Ramos (cell line): Measurements from ENCODE around the gene MGAT5.

Source experiments
- in situ Hi-C: fragments of 300-500 bp; cut with MboI; formaldehyde crosslinking; loops from one replicate; pipeline ENCODE4 v1.14.3; 2022; ENCODE audit warnings: low sequenced_read_pairs; ENCODE audit not compliant: unreplicated experiment

The MGAT5 gene

GRCh38 chr2:134453973-134454372 lies 200.1 kb downstream of the MGAT5 start:
- in situ Hi-C loops: no loop called here

GRCh38 chr2:134454426-134454825 lies 200.6 kb downstream of the MGAT5 start:
- in situ Hi-C loops: no loop called here

GRCh38 chr2:134454931-134455330 lies 201.1 kb downstream of the MGAT5 start:
- in situ Hi-C loops: no loop called here

- in situ Hi-C loops: no loop called here
Observed at GRCh38 chr2:134455426-134455825, 201.6 kb downstream of the MGAT5 start.

- in situ Hi-C loops: no loop called here
Observed at GRCh38 chr2:134457353-134457752, 203.5 kb downstream of the MGAT5 start.

GRCh38 chr2:134457765-134458472 lies 204.0 kb downstream of the MGAT5 start:
- in situ Hi-C loops: no loop called here

- in situ Hi-C loops: no loop called here
Observed at GRCh38 chr2:134458473-134458853, 204.6 kb downstream of the MGAT5 start.

- in situ Hi-C loops: no loop called here
Observed at GRCh38 chr2:134458950-134459349, 205.1 kb downstream of the MGAT5 start.

GRCh38 chr2:134459706-134460406 lies 206.0 kb downstream of the MGAT5 start:
- in situ Hi-C loops: loop anchor here (10.0 kb wide), 1 partner anchor 445 kb away; no protein-coding TSS in a partner anchor

- in situ Hi-C loops: loop anchor here (10.0 kb wide), 1 partner anchor 444 kb away; no protein-coding TSS in a partner anchor
Observed at GRCh38 chr2:134460583-134460998, 206.7 kb downstream of the MGAT5 start.

- in situ Hi-C loops: loop anchor here (10.0 kb wide), 1 partner anchor 443 kb away; no protein-coding TSS in a partner anchor
Observed at GRCh38 chr2:134461511-134461910, 207.6 kb downstream of the MGAT5 start.

GRCh38 chr2:134462275-134462674 lies 208.4 kb downstream of the MGAT5 start:
- in situ Hi-C loops: loop anchor here (10.0 kb wide), 1 partner anchor 443 kb away; no protein-coding TSS in a partner anchor

- in situ Hi-C loops: loop anchor here (10.0 kb wide), 1 partner anchor 442 kb away; no protein-coding TSS in a partner anchor
Observed at GRCh38 chr2:134462791-134463698, 209.2 kb downstream of the MGAT5 start.

- in situ Hi-C loops: loop anchor here (10.0 kb wide), 1 partner anchor 441 kb away; no protein-coding TSS in a partner anchor
Observed at GRCh38 chr2:134463699-134464022, 209.8 kb downstream of the MGAT5 start.

- in situ Hi-C loops: loop anchor here (10.0 kb wide), 1 partner anchor 439 kb away; no protein-coding TSS in a partner anchor
Observed at GRCh38 chr2:134465228-134466105, 211.6 kb downstream of the MGAT5 start.

GRCh38 chr2:134466141-134466540 lies 212.3 kb downstream of the MGAT5 start:
- in situ Hi-C loops: loop anchor here (10.0 kb wide), 1 partner anchor 439 kb away; no protein-coding TSS in a partner anchor

- in situ Hi-C loops: loop anchor here (10.0 kb wide), 1 partner anchor 437 kb away; no protein-coding TSS in a partner anchor
Observed at GRCh38 chr2:134468164-134468563, 214.3 kb downstream of the MGAT5 start.

GRCh38 chr2:134468776-134469175 lies 214.9 kb downstream of the MGAT5 start:
- in situ Hi-C loops: loop anchor here (10.0 kb wide), 1 partner anchor 436 kb away; no protein-coding TSS in a partner anchor

GRCh38 chr2:134469516-134470115 lies 215.7 kb downstream of the MGAT5 start:
- in situ Hi-C loops: loop anchor here (10.0 kb wide), 1 partner anchor 435 kb away; no protein-coding TSS in a partner anchor
